Measurements from ENCODE around the gene ODF4. TPM values are rescaled to one million over a fixed set of nuclear protein-coding genes. Genes with fewer than 3 reads are reported as not detected.

Gene ODF4
- total RNA-seq, 4 donors from 2014 or later = not detected

DNA sequence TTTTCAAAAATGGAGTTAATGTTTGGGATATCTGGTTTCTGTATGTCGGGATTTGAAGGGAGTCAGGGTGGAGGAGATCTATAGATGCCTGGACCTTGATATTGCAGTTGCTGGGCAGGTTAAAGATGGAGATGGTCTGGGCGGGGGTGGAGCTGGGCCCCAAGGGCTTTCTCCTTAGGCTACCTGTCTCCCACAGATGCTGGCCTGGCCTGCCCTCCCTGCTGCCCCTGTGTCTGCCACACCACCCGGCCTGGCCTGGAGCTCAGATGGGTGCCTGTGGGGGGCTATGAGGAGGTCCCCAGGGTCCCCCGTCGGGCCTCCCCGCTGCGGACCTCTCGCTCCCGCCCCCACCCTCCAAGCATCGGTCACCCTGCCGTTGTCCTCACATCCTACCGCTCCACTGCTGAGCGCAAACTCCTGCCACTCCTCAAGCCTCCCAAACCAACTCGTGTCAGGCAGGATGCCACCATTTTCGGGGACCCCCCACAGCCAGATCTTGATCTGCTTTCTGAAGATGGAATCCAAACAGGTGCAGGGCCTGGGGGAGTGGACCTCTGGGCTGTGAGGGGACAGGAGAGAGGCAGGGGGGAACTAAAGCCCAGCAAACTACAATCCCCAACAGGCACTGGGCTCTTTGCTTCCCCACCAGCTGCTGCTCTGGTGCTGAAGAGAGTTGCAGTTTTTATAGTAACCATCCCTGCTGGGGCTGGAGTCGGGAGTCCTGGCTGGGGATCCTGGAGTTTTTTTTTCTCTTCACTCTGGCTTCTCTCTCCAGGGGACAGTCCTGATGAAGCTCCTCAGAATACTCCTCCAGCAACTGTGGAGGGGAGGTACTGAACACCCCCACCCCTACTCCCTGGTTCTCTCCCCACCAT, 26.7 kb upstream of the ODF4 start:
- Histone ChIP-seq H3K4me3 (no peak overlapping the region), H3K9me3 (no peaks in the 10 kb centered on the region), H3K27ac (no peak overlapping the region), H3K36me3 (no peaks in the 10 kb centered on the region), H3K4me1 (no peaks in the 10 kb centered on the region), H3K27me3 (peaks cover 3 to 14% of the 10 kb centered on the region in 2 donors)
- DNase-seq = no peak
- TF ChIP-seq POLR2A (IDR thresholded peaks at IDR 0.05) = no peak
- TF ChIP-seq, protein P1, sequence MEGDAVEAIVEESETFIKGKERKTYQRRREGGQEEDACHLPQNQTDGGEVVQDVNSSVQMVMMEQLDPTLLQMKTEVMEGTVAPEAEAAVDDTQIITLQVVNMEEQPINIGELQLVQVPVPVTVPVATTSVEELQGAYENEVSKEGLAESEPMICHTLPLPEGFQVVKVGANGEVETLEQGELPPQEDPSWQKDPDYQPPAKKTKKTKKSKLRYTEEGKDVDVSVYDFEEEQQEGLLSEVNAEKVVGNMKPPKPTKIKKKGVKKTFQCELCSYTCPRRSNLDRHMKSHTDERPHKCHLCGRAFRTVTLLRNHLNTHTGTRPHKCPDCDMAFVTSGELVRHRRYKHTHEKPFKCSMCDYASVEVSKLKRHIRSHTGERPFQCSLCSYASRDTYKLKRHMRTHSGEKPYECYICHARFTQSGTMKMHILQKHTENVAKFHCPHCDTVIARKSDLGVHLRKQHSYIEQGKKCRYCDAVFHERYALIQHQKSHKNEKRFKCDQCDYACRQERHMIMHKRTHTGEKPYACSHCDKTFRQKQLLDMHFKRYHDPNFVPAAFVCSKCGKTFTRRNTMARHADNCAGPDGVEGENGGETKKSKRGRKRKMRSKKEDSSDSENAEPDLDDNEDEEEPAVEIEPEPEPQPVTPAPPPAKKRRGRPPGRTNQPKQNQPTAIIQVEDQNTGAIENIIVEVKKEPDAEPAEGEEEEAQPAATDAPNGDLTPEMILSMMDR (IDR thresholded peaks at IDR 0.05) = no peak
- intact Hi-C loops (cut with DNase I; ENCODE audit: low total_unique reads) = no loop called here

DNA sequence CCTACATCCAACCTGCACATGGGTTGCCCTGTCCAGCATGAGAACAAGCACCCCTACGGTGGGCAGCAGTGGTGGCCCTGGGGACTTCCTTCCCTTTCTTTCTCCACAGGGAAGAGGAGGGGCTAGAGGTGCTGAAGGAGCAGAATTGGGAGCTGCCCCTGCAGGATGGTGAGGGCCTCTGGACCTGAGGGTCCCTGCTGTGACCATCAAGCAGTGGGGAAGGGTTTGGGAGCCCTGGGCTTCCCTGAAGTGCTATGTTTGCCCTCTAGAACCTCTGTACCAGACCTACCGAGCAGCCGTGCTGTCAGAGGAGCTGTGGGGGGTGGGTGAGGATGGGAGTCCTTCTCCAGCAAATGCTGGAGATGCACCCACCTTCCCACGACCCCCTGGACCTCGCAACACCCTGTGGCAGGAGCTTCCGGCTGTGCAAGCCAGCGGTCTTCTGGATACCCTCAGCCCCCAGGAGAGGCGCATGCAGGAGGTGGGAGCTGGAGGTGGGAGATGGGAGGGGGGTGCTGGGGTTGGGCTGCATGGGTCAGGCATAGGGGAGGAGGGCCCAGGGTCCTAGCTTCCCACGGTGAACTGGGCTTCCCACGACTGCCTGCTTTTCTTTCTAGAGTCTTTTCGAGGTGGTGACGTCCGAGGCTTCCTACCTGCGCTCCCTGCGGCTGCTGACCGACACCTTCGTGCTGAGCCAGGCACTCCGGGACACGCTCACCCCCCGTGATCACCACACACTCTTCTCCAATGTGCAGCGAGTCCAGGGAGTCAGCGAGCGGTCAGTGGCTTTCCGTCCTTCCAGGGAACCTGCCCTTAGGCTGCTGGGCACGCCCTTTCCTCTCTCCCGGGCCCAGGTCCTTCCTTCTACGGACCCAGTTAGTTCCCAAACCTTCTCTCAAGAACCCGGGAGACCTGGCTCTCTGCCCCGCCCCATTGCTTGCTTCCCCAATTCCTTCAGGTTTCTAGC, 24.6 kb upstream of the ODF4 start:
- H3K27ac ChIP-seq = no peak overlapping the region
- TF ChIP-seq POLR2A (IDR thresholded peaks at IDR 0.05) = no peak
- TF ChIP-seq, protein P1 (IDR thresholded peaks at IDR 0.05) = no peak
- intact Hi-C loops (cut with DNase I; ENCODE audit: low total_unique reads) = no loop called here
- H3K9me3 ChIP-seq = no peaks in the 10 kb centered on the region
- H3K36me3 ChIP-seq = no peaks in the 10 kb centered on the region
- no peak overlapping the region for H3K4me3 ChIP-seq
- H3K4me1 ChIP-seq = no peaks in the 10 kb centered on the region
- H3K27me3 ChIP-seq = peaks cover 3 to 14% of the 10 kb centered on the region in 2 donors
- DNase-seq = no peak

DNA sequence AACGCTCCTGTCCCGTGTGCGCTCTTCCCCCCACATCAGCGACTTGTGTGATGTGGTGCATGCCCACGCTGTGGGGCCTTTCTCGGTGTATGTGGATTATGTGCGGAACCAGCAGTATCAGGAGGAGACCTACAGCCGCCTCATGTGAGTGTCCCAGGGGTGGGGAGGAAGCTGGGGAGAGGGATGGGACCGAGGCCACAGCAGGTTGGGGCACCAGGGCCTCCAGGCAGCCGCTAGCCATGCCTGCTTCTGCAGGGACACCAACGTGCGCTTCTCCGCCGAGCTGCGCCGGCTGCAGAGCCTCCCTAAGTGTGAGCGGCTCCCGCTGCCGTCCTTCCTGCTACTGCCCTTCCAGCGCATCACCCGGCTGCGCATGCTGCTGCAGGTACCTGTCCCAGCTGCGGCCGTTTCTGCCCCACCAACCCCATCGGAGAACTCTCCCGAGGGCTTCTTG, 23.8 kb upstream of the ODF4 start:
- no peak overlapping the region for H3K4me3 ChIP-seq
- TF ChIP-seq POLR2A (IDR thresholded peaks at IDR 0.05) = no peak
- TF ChIP-seq, protein P1 (IDR thresholded peaks at IDR 0.05) = no peak
- intact Hi-C loops (cut with DNase I; ENCODE audit: low total_unique reads) = no loop called here
- peaks cover 3 to 14% of the 10 kb centered on the region in 2 donors for H3K27me3 ChIP-seq
- no peak overlapping the region for H3K27ac ChIP-seq
- H3K36me3 ChIP-seq = no peaks in the 10 kb centered on the region
- DNase-seq = no peak
- H3K4me1 ChIP-seq = no peaks in the 10 kb centered on the region
- H3K9me3 ChIP-seq = no peaks in the 10 kb centered on the region

DNA sequence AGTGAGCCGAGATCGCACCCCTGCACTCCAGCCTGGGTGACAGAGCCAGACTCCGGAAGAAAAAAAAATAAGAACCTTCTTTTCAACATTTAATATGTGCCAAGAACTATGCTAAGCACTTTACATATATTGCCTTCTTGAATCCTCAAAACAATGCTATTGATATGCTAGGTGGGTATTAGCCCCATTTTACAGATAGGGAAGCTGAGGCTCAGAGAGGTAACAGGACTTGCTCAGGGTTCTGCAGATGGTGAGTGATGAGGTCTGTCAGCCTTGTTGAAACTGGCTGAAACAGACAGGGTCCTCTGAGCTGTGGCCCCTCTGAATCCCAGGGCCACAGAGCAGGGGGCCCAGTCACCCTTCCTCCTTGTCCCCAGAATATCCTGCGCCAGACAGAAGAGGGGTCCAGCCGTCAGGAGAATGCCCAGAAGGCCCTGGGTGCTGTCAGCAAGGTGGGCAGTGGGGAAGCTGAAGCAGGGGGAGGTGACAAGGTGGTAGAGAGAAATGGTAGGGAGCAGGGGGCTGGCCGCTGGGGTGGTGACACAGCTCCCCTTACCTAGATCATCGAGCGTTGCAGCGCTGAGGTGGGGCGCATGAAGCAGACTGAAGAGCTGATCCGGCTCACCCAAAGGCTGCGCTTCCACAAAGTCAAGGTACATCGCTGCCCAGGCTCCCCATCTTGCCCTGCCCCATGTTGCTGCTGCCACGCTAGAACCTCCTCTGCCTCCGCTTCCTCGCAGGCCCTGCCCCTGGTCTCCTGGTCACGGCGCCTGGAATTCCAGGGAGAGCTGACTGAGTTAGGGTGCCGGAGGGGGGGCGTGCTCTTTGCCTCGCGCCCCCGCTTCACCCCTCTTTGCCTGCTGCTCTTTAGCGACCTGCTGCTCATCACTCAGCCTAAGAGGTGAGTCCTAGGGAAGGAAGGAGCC, 21.4 kb upstream of the ODF4 start:
- no peak for DNase-seq
- no peak overlapping the region for H3K4me3 ChIP-seq
- intact Hi-C loops (cut with DNase I; ENCODE audit: low total_unique reads) = no loop called here
- H3K4me1 ChIP-seq = no peaks in the 10 kb centered on the region
- H3K27me3 ChIP-seq = peaks cover 3 to 13% of the 10 kb centered on the region in 2 donors
- H3K9me3 ChIP-seq = no peaks in the 10 kb centered on the region
- no peak overlapping the region for H3K27ac ChIP-seq
- TF ChIP-seq, protein P1 (IDR thresholded peaks at IDR 0.05) = no peak
- no peak for TF ChIP-seq POLR2A (IDR thresholded peaks at IDR 0.05)
- no peaks in the 10 kb centered on the region for H3K36me3 ChIP-seq

All from uterus (tissue), 4 donors.